IMR-90 (cell line): Measurements from ENCODE around the gene WNT7B. TPM values are rescaled to one million over a fixed set of nuclear protein-coding genes. Genes with fewer than 3 reads are reported as not detected.

Source experiments
- ATAC-seq: fragments of 200-7000 bp; cut with Tn5 transposase; 2 replicates; pipeline ENCODE4 v1.9.1; 2020; ENCODE audit warnings: low read depth, mild to moderate bottlenecking, moderate library complexity
- BruUV-seq: library from RNA; stranded (reverse); fragments of 400-500 nt; replicated peaks from 2 replicates; lab custom pipeline; 2021; lab: Mats Ljungman, UMichigan
- CTCF ChIA-PET: fragments of 300-600 bp; formaldehyde crosslinking; extraction: SDS; loops from one replicate; lab custom pipeline; 2021; ENCODE audit warnings: antibody characterized with exemption; lab: Yijun Ruan, JAX
- POLR2A ChIA-PET: fragments of 300-600 bp; sonication (Branson Sonifier 250); formaldehyde crosslinking; loops from one replicate; lab custom pipeline; 2022; ENCODE audit warnings: antibody characterized with exemption; ENCODE audit not compliant: unreplicated experiment; lab: Charles Lee
- DNase-seq: peaks from one replicate; pipeline ENCODE4 v3.0.0; 2013
- H2AFZ ChIP-seq: replicated peaks from 2 replicates; pipeline ENCODE3; 2013; ENCODE audit warnings: low read length, mild to moderate bottlenecking; ENCODE audit not compliant: poor library complexity
- H2AK5ac ChIP-seq: 2 replicates; pipeline ENCODE4 v1.6.1; 2013; ENCODE audit warnings: low read depth, low read length, inconsistent platforms
- H2AK9ac ChIP-seq: replicated peaks from 2 replicates; pipeline ENCODE3; 2013; ENCODE audit warnings: mild to moderate bottlenecking, low read depth, low read length, moderate library complexity; ENCODE audit not compliant: poor library complexity
- H2BK120ac ChIP-seq: 2 replicates; pipeline ENCODE4 v1.6.1; 2013; ENCODE audit warnings: low read depth, low read length, inconsistent platforms
- H2BK15ac ChIP-seq: 3 replicates; pipeline ENCODE4 v1.6.1; 2013; ENCODE audit warnings: low read depth, low read length, inconsistent platforms
- H2BK20ac ChIP-seq: 2 replicates; pipeline ENCODE4 v1.6.1; 2013; ENCODE audit warnings: low read depth, mild to moderate bottlenecking, inconsistent platforms, low read length, moderate library complexity
- H2BK5ac ChIP-seq: 2 replicates; pipeline ENCODE4 v1.6.1; 2013; ENCODE audit warnings: mild to moderate bottlenecking, low read depth, low read length, inconsistent platforms; ENCODE audit not compliant: poor library complexity, severe bottlenecking
- H3K14ac ChIP-seq: replicated peaks from 2 replicates; pipeline ENCODE4 v1.6.1; 2013; ENCODE audit warnings: low read depth, low read length, inconsistent platforms
- H3K18ac ChIP-seq: 2 replicates; pipeline ENCODE4 v1.6.1; 2013; ENCODE audit warnings: low read depth, low read length, control low read depth
- H3K23ac ChIP-seq: 2 replicates; pipeline ENCODE4 v1.6.1; 2013; ENCODE audit warnings: low read depth, low read length, inconsistent platforms
- H3K27ac ChIP-seq: 2 replicates; pipeline ENCODE4 v1.5.1; 2013; ENCODE audit warnings: mild to moderate bottlenecking, control low read depth, low read length; ENCODE audit not compliant: insufficient read depth
- H3K27me3 ChIP-seq: 2 replicates; pipeline ENCODE4 v1.6.1; 2013; ENCODE audit warnings: low read length; ENCODE audit not compliant: control insufficient read depth, insufficient read depth
- H3K36me3 ChIP-seq: 2 replicates; pipeline ENCODE4 v1.6.1; 2013; ENCODE audit warnings: low read length, mixed read lengths; ENCODE audit not compliant: control insufficient read depth, insufficient read depth
- H3K4ac ChIP-seq: 2 replicates; pipeline ENCODE4 v1.6.1; 2013; ENCODE audit warnings: low read depth, low read length, inconsistent platforms
- H3K4me1 ChIP-seq: 2 replicates; pipeline ENCODE4 v1.6.1; 2013; ENCODE audit warnings: low read length, mixed read lengths; ENCODE audit not compliant: control insufficient read depth, insufficient read depth
- H3K4me2 ChIP-seq: 2 replicates; pipeline ENCODE4 v1.6.1; 2013; ENCODE audit warnings: low read depth, mild to moderate bottlenecking, control low read depth, low read length, moderate library complexity
- H3K4me3 ChIP-seq: 2 replicates; pipeline ENCODE4 v1.5.1; 2013; ENCODE audit warnings: low read depth, mild to moderate bottlenecking, control low read depth, low read length, moderate library complexity; ENCODE audit not compliant: insufficient read depth
- H3K56ac ChIP-seq: 2 replicates; pipeline ENCODE4 v1.6.1; 2013; ENCODE audit warnings: low read length, inconsistent platforms; ENCODE audit not compliant: insufficient read depth; ENCODE audit errors: extremely low read depth
- H3K79me1 ChIP-seq, 2 experiments: 2 replicates each; pipeline ENCODE4 v1.6.1; 2013; ENCODE audit warnings: low read length in 2 of 2, inconsistent platforms in 1 of 2, low read depth in 1 of 2
- H3K9ac ChIP-seq: 2 replicates; pipeline ENCODE4 v1.6.1; 2013; ENCODE audit warnings: low read depth, low read length, control low read depth
- H3K9me1 ChIP-seq: 2 replicates; pipeline ENCODE4 v1.6.1; 2013; ENCODE audit warnings: low read length, inconsistent platforms; ENCODE audit not compliant: insufficient read depth
- H3K9me3 ChIP-seq: 2 replicates; pipeline ENCODE4 v1.6.1; 2013; ENCODE audit warnings: low read length; ENCODE audit not compliant: control insufficient read depth, insufficient read depth
- H4K20me1 ChIP-seq: 2 replicates; pipeline ENCODE4 v1.6.1; 2013; ENCODE audit warnings: low read length, inconsistent platforms; ENCODE audit not compliant: insufficient read depth
- H4K5ac ChIP-seq: 2 replicates; pipeline ENCODE4 v1.6.1; 2013; ENCODE audit warnings: mild to moderate bottlenecking, low read depth, low read length, control low read depth
- H4K8ac ChIP-seq, 2 experiments: 2 replicates each; pipeline ENCODE4 v1.6.1; 2013; ENCODE audit warnings: low read depth in 2 of 2, low read length in 2 of 2, control low read depth in 1 of 2, inconsistent platforms in 1 of 2
- H4K91ac ChIP-seq: 2 replicates; pipeline ENCODE4 v1.6.1; 2013; ENCODE audit warnings: low read depth, low read length, inconsistent platforms; ENCODE audit not compliant: insufficient read depth
- BHLHE40 ChIP-seq: fragments of 150-350 bp; IDR thresholded peaks from 2 replicates; pipeline ENCODE4 v1.6.1; 2016; ENCODE audit warnings: mild to moderate bottlenecking, low read depth, low read length
- MAZ ChIP-seq: IDR thresholded peaks from 2 replicates; pipeline ENCODE4 v1.6.1; 2012; ENCODE audit warnings: low read depth, mild to moderate bottlenecking, low read length, improper control_type of control experiment, moderate library complexity, borderline replicate concordance
- MXI1 ChIP-seq: IDR thresholded peaks from 2 replicates; pipeline ENCODE4 v1.6.1; 2012; ENCODE audit warnings: low read depth, mild to moderate bottlenecking, low read length, moderate library complexity, borderline replicate concordance
- NFE2L2 ChIP-seq: fragments of 150-350 bp; IDR thresholded peaks from 2 replicates; pipeline ENCODE4 v1.6.1; 2016; ENCODE audit warnings: low read depth, mild to moderate bottlenecking, low read length
- POLR2A ChIP-seq: IDR thresholded peaks from 2 replicates; pipeline ENCODE4 v1.6.1; 2012; ENCODE audit warnings: mild to moderate bottlenecking, low read depth, low read length
- RAD21 ChIP-seq: IDR thresholded peaks from 2 replicates; pipeline ENCODE4 v1.6.1; 2012; ENCODE audit warnings: low read length, improper control_type of control experiment
- RCOR1 ChIP-seq: IDR thresholded peaks from 2 replicates; pipeline ENCODE4 v1.6.1; 2012; ENCODE audit warnings: mild to moderate bottlenecking, low read length, improper control_type of control experiment; ENCODE audit not compliant: insufficient replicate concordance
- RFX5 ChIP-seq: IDR thresholded peaks from 2 replicates; pipeline ENCODE4 v1.8.0; 2012; ENCODE audit warnings: low read depth, mild to moderate bottlenecking, low read length, moderate library complexity
- SMC3 ChIP-seq: fragments of 150-350 bp; IDR thresholded peaks from 2 replicates; pipeline ENCODE4 v1.6.1; 2016; ENCODE audit warnings: low read depth, mild to moderate bottlenecking, antibody characterized with exemption, low read length, moderate library complexity
- WGBS, 2 experiments: methylation state at CpG; one replicate each; pipeline versions ENCODE4 v1.1.5 to v1.1.7; 2013; ENCODE audit warnings: missing lambda C conversion rate in 2 of 2; ENCODE audit not compliant: insufficient read length in 1 of 2; ENCODE audit errors: extremely low coverage in 2 of 2; 5-methylcytosine and 5-hydroxymethylcytosine counted together
- dilution Hi-C: fragments of 300-500 bp; cut with HindIII; formaldehyde crosslinking; loops from one replicate; pipeline ENCODE4 v1.14.3; 2018; ENCODE audit warnings: low sequenced_read_pairs; ENCODE audit not compliant: unreplicated experiment
- in situ Hi-C: fragments of 300-500 bp; cut with MboI; formaldehyde crosslinking; loops from 3 replicates; pipeline ENCODE4 v1.14.3; 2019; ENCODE audit warnings: low sequenced_read_pairs, inconsistent platforms, mixed read lengths
- intact Hi-C: fragments of 100-400 bp; cut with micrococcal nuclease; formaldehyde crosslinking; loops from 2 replicates; pipeline ENCODE4 v1.10.0; 2022
- polyA plus RNA-seq, 3 experiments: library from polyadenylated mRNA; depleted of rRNA; stranded (reverse); fragments of >200 nt; gene quantifications; 2 replicates each; pipeline ENCODE4 v1.2.3, GENCODE V29; 2012; ENCODE audit warnings: low replicate concordance in 1 of 3
- total RNA-seq: library from RNA; depleted of rRNA; stranded (reverse); fragments of >200 nt; gene quantifications from 2 replicates; pipeline ENCODE4 v1.2.3, GENCODE V29; 2012
- TF ChIP-seq, protein P1 (sequence below): fragments of 150-350 bp; IDR thresholded peaks from 2 replicates; pipeline ENCODE4 v1.6.1; 2016; ENCODE audit warnings: low read depth, mild to moderate bottlenecking, low read length, moderate library complexity, borderline replicate concordance

The WNT7B gene
- total and polyA plus RNA-seq, 2 of the 4 experiments (the other 2 are of a cell fraction) = under 0.01 to 0.15 TPM

GRCh38 chr22:45931042-45931441 is 45.9 kb downstream of the WNT7B start:
- no peak overlapping the region for H3K4me2 ChIP-seq
- no peak overlapping the region for H4K91ac ChIP-seq
- H3K27ac ChIP-seq = no peak overlapping the region
- H3K23ac ChIP-seq = no peak overlapping the region
- H3K27me3 ChIP-seq = no peaks in the 10 kb centered on the region; the same call in 1 of the 2 replicates
- H3K4ac ChIP-seq = no peak overlapping the region
- H2BK5ac ChIP-seq = no peak overlapping the region
- no peak overlapping the region for H2AK5ac ChIP-seq
- H3K9ac ChIP-seq = no peak overlapping the region
- H3K4me1 ChIP-seq = peaks cover 10% of the 10 kb centered on the region
- H4K5ac ChIP-seq = no peak overlapping the region
- in situ Hi-C loops (no loop called here), dilution Hi-C loops (no loop called here), intact Hi-C loops (no loop called here)
- ATAC-seq (no peak), DNase-seq (no peak)
- H3K36me3 ChIP-seq = no peaks in the 10 kb centered on the region
- H3K14ac ChIP-seq = no peak overlapping the region
- peaks cover 5% of the 10 kb centered on the region; the same call in 1 of the 2 replicates for H3K9me1 ChIP-seq
- no peak overlapping the region for H2BK20ac ChIP-seq
- H2AFZ ChIP-seq = no peak overlapping the region
- H4K20me1 ChIP-seq = peaks cover 4% of the 10 kb centered on the region; the same call in 1 of the 2 replicates
- CTCF ChIA-PET = no interaction called here
- no peak overlapping the region for H2BK15ac ChIP-seq
- H2BK120ac ChIP-seq = no peak overlapping the region
- no peaks in the 10 kb centered on the region for H3K9me3 ChIP-seq
- BruUV-seq = no TSS peak
- TF ChIP-seq POLR2A = no peak
- TF ChIP-seq RAD21 = no peak
- no peak for TF ChIP-seq RFX5
- TF ChIP-seq MAZ = no peak
- TF ChIP-seq MXI1 = no peak
- no peak for TF ChIP-seq SMC3
- TF ChIP-seq BHLHE40 = no peak
- TF ChIP-seq, protein P1, sequence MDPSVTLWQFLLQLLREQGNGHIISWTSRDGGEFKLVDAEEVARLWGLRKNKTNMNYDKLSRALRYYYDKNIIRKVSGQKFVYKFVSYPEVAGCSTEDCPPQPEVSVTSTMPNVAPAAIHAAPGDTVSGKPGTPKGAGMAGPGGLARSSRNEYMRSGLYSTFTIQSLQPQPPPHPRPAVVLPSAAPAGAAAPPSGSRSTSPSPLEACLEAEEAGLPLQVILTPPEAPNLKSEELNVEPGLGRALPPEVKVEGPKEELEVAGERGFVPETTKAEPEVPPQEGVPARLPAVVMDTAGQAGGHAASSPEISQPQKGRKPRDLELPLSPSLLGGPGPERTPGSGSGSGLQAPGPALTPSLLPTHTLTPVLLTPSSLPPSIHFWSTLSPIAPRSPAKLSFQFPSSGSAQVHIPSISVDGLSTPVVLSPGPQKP = no peak
- TF ChIP-seq NFE2L2 = no peak
- no peak for TF ChIP-seq RCOR1
- H2AK9ac ChIP-seq = no peak overlapping the region
- no peak overlapping the region for H3K18ac ChIP-seq
- H3K79me1 ChIP-seq = no peaks in the 10 kb centered on the region
- no peak overlapping the region for H3K56ac ChIP-seq
- POLR2A ChIA-PET = no interaction called here
- WGBS, 2 experiments = 75% methylated on average over 33 of the region's 38 CpGs; no CpG with 5 or more reads in 1 of the 2 experiments
- H4K8ac ChIP-seq = no peak overlapping the region
- H3K4me3 ChIP-seq = no peak overlapping the region
